Astrocyte (in vitro differentiated cells and primary cell): ENCODE data around the gene USH1C. TPM values are rescaled to one million over a fixed set of nuclear protein-coding genes. Genes with fewer than 3 reads are reported as not detected.

Experiments
- DNase-seq: peaks from one replicate; pipeline ENCODE4 v3.0.0-alpha.2; 2010; ENCODE audit warnings: low read depth
- FAIRE-seq: peaks from 2 replicates; lab custom pipeline; 2011; peaks lifted over from hg19 to GRCh38; lab: Jason Lieb, UNC
- H2AFZ ChIP-seq: 2 replicates; pipeline ENCODE4 v1.6.0; 2012; ENCODE audit warnings: low read depth, low read length, inconsistent platforms
- H3K27ac ChIP-seq: 2 replicates; pipeline ENCODE4 v1.5.1; 2011; ENCODE audit warnings: low read depth, low read length, inconsistent platforms
- H3K27me3 ChIP-seq: 2 replicates; pipeline ENCODE4 v1.6.0; 2011; ENCODE audit warnings: low read length, inconsistent platforms; ENCODE audit not compliant: insufficient read depth
- H3K36me3 ChIP-seq: 2 replicates; pipeline ENCODE4 v1.5.1; 2011; ENCODE audit warnings: low read length, inconsistent platforms; ENCODE audit not compliant: insufficient read depth
- H3K4me1 ChIP-seq: 2 replicates; pipeline ENCODE4 v1.5.1; 2011; ENCODE audit warnings: low read length, inconsistent platforms; ENCODE audit not compliant: insufficient read depth
- H3K4me2 ChIP-seq: 2 replicates; pipeline ENCODE4 v1.6.0; 2012; ENCODE audit warnings: low read length, inconsistent platforms
- H3K4me3 ChIP-seq: 2 replicates; pipeline ENCODE4 v1.5.1; 2011; ENCODE audit warnings: low read depth, mild to moderate bottlenecking, low read length, inconsistent platforms; ENCODE audit not compliant: insufficient read depth
- H3K79me2 ChIP-seq: 2 replicates; pipeline ENCODE4 v1.6.0; 2012; ENCODE audit warnings: mild to moderate bottlenecking, low read length, inconsistent platforms; ENCODE audit not compliant: insufficient read depth
- H3K9ac ChIP-seq: 2 replicates; pipeline ENCODE4 v1.6.0; 2012; ENCODE audit warnings: mild to moderate bottlenecking, low read length, inconsistent platforms
- H3K9me3 ChIP-seq: 2 replicates; pipeline ENCODE4 v1.5.1; 2012; ENCODE audit warnings: low read depth, mild to moderate bottlenecking, low read length, inconsistent platforms; ENCODE audit not compliant: insufficient read depth
- H4K20me1 ChIP-seq: 2 replicates; pipeline ENCODE4 v1.6.0; 2012; ENCODE audit warnings: low read length, inconsistent platforms; ENCODE audit not compliant: insufficient read depth
- H3K27ac Mint-ChIP-seq: one replicate; pipeline ENCODE4 v1.8.0; 2021; ENCODE audit warnings: mild to moderate bottlenecking, mixed read lengths; ENCODE audit not compliant: unreplicated experiment
- H3K27me3 Mint-ChIP-seq: one replicate; pipeline ENCODE4 v1.8.0; 2021; ENCODE audit warnings: low read depth, mixed read lengths; ENCODE audit not compliant: unreplicated experiment
- H3K36me3 Mint-ChIP-seq: one replicate; pipeline ENCODE4 v1.8.0; 2021; ENCODE audit warnings: low read depth, mixed read lengths; ENCODE audit not compliant: unreplicated experiment
- H3K4me1 Mint-ChIP-seq: one replicate; pipeline ENCODE4 v1.8.0; 2021; ENCODE audit warnings: low read depth, mixed read lengths; ENCODE audit not compliant: unreplicated experiment
- H3K4me3 Mint-ChIP-seq: one replicate; pipeline ENCODE4 v1.8.0; 2021; ENCODE audit warnings: mild to moderate bottlenecking, moderate library complexity, mixed read lengths; ENCODE audit not compliant: unreplicated experiment
- H3K9me3 Mint-ChIP-seq: one replicate; pipeline ENCODE4 v1.8.0; 2021; ENCODE audit warnings: mild to moderate bottlenecking, mixed read lengths; ENCODE audit not compliant: unreplicated experiment
- EZH2 ChIP-seq: IDR thresholded peaks from 2 replicates; pipeline ENCODE4 v1.6.1; 2012; ENCODE audit warnings: mild to moderate bottlenecking, low read length, inconsistent platforms; ENCODE audit not compliant: insufficient read depth
- total RNA-seq: library from RNA; stranded (reverse); gene quantifications from 2 replicates; pipeline ENCODE4 v1.2.1, GENCODE V29; 2021
- TF ChIP-seq, protein P1 (sequence below): IDR thresholded peaks from 2 replicates; pipeline ENCODE4 v1.5.1; 2011; ENCODE audit warnings: low read depth, mild to moderate bottlenecking, inconsistent platforms, low read length, moderate library complexity; ENCODE audit not compliant: insufficient read depth

The USH1C gene
- total RNA-seq, 1 donor from 2014 or later, result not detected

DNA sequence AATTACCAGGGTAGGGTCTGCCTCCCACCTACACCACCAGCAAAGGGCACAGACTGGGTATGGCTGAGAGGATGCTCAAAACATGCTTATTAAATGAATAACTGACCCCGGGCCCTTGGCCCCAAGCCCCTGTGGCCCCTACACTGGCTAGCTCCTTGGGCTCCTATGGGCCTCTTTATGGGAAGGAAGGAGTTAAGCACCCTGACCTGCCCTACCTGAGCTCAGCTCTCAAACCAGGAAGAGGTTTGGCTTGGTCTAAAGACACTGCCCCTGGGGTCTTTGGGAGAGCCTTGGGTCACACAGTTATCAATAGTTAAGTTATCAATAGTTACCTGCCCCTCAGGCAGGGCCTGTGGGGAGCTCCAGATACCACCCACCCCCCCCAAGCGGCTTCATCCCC, 1.2 kb downstream of the USH1C start:
- H3K4me2 ChIP-seq, result no peak overlapping the region
- Mint-ChIP-seq H3K36me3 (no peaks in the 10 kb centered on the region), H3K27me3 (peaks cover 78% of the 10 kb centered on the region), H3K4me1 (peaks cover 3% of the 10 kb centered on the region), H3K4me3 (no peak overlapping the region), H3K9me3 (peaks cover 3% of the 10 kb centered on the region), H3K27ac (no peak overlapping the region)
- H3K79me2 ChIP-seq, result no peaks in the 10 kb centered on the region
- FAIRE-seq, result no peak
- no peaks in the 10 kb centered on the region for H3K36me3 ChIP-seq
- H2AFZ ChIP-seq, result no peak overlapping the region
- H3K9me3 ChIP-seq, result no peaks in the 10 kb centered on the region
- no peaks in the 10 kb centered on the region for H3K4me1 ChIP-seq
- H3K9ac ChIP-seq, result no peak overlapping the region
- no peaks in the 10 kb centered on the region for H4K20me1 ChIP-seq
- H3K4me3 ChIP-seq, result no peak overlapping the region
- no peak overlapping the region for H3K27ac ChIP-seq
- H3K27me3 ChIP-seq, result peaks cover 14% of the 10 kb centered on the region
- TF ChIP-seq EZH2, result no peak
- TF ChIP-seq, protein P1, sequence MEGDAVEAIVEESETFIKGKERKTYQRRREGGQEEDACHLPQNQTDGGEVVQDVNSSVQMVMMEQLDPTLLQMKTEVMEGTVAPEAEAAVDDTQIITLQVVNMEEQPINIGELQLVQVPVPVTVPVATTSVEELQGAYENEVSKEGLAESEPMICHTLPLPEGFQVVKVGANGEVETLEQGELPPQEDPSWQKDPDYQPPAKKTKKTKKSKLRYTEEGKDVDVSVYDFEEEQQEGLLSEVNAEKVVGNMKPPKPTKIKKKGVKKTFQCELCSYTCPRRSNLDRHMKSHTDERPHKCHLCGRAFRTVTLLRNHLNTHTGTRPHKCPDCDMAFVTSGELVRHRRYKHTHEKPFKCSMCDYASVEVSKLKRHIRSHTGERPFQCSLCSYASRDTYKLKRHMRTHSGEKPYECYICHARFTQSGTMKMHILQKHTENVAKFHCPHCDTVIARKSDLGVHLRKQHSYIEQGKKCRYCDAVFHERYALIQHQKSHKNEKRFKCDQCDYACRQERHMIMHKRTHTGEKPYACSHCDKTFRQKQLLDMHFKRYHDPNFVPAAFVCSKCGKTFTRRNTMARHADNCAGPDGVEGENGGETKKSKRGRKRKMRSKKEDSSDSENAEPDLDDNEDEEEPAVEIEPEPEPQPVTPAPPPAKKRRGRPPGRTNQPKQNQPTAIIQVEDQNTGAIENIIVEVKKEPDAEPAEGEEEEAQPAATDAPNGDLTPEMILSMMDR, result no peak
- DNase-seq, result no peak

DNA sequence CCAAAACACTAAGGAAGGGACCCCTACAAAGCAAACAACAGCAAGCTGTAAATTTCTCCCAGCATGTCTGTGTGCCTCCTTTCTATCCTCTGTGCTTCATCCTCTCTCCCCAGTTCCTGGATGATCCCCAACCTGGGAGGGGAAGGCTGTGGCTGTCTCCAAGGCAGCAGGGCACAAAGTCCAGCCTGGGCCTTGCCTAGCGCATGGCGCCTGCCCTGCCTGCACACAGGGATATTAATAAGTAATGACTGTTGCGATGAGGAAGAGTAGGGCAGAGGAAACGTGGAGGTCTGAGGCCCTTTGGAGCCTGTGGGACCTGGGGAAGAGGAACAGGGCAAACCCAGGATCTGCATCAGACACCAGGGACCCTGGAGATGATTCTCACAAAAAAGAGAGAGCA, 2.0 kb downstream of the USH1C start:
- Mint-ChIP-seq H3K4me3 (no peak overlapping the region), H3K4me1 (peaks cover under 1% of the 10 kb centered on the region), H3K36me3 (no peaks in the 10 kb centered on the region), H3K27ac (no peak overlapping the region), H3K9me3 (peaks cover 3% of the 10 kb centered on the region), H3K27me3 (peaks cover 81% of the 10 kb centered on the region)
- no peak overlapping the region for H3K27ac ChIP-seq
- H4K20me1 ChIP-seq, result no peaks in the 10 kb centered on the region
- no peaks in the 10 kb centered on the region for H3K36me3 ChIP-seq
- no peak for TF ChIP-seq EZH2
- TF ChIP-seq, protein P1, result no peak
- H2AFZ ChIP-seq, result no peak overlapping the region
- H3K9ac ChIP-seq, result no peak overlapping the region
- no peak overlapping the region for H3K4me3 ChIP-seq
- H3K4me1 ChIP-seq, result no peaks in the 10 kb centered on the region
- no peak for DNase-seq
- H3K4me2 ChIP-seq, result no peak overlapping the region
- no peaks in the 10 kb centered on the region for H3K9me3 ChIP-seq
- peaks cover 15% of the 10 kb centered on the region for H3K27me3 ChIP-seq
- FAIRE-seq, result no peak
- no peaks in the 10 kb centered on the region for H3K79me2 ChIP-seq

DNA sequence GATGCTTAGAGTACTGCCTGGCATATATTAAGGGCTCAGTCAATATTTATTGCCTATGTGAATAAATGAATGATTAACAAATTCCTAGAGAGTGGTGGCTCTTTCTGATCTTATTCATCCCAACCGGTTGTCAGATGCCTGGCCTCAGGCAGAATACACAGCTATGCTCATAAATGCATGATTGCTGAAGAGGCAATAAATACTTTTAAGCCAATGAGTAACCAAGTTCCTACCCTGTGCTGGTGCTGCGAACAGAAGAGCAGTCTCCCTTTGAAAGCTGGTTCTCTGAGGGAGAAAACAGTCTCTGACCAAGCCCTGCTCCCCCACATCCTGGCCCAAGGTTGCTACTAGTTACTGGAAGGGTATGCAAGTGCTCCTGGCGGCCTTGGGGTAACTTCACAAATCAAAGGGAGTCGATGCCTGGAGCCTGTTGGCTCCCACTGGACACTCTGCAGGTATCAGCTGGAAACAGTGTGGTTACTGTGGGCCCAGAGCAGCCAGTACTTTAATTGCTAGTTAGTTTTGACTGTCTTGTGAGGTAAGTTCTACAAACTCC, 2.8 kb downstream of the USH1C start:
- H3K9ac ChIP-seq, result no peak overlapping the region
- no peak for DNase-seq
- no peak for TF ChIP-seq EZH2
- TF ChIP-seq, protein P1, result no peak
- no peaks in the 10 kb centered on the region for H3K36me3 ChIP-seq
- H3K27me3 ChIP-seq, result peaks cover 12% of the 10 kb centered on the region
- H3K4me2 ChIP-seq, result no peak overlapping the region
- no peak overlapping the region for H3K27ac ChIP-seq
- H3K9me3 Mint-ChIP-seq, result peaks cover 2% of the 10 kb centered on the region
- H3K4me1 ChIP-seq, result no peaks in the 10 kb centered on the region
- H3K9me3 ChIP-seq, result no peaks in the 10 kb centered on the region
- H4K20me1 ChIP-seq, result no peaks in the 10 kb centered on the region
- peaks cover 79% of the 10 kb centered on the region for H3K27me3 Mint-ChIP-seq
- H3K4me1 Mint-ChIP-seq, result no peaks in the 10 kb centered on the region
- no peak overlapping the region for H2AFZ ChIP-seq
- no peaks in the 10 kb centered on the region for H3K79me2 ChIP-seq
- no peak for FAIRE-seq
- H3K4me3 ChIP-seq, result no peak overlapping the region
- no peak overlapping the region for H3K27ac Mint-ChIP-seq
- no peak overlapping the region for H3K4me3 Mint-ChIP-seq
- H3K36me3 Mint-ChIP-seq, result no peaks in the 10 kb centered on the region
